Body of pancreas (tissue), 4 donors: ENCODE data around the gene TNKS1BP1. TPM values are rescaled to one million over a fixed set of nuclear protein-coding genes. Genes with fewer than 3 reads are reported as not detected.
A peak's percentile ranks its signal among the peaks of the same experiment; 100 is the strongest.

Experiments used
- ATAC-seq: fragments of 150-250 bp; one replicate; pipeline ENCODE4 v1.9.1; 2016
- DNase-seq, 4 donors: peaks; one replicate each; pipeline ENCODE4 v3.0.0-alpha.2; 2019
- H3K27ac ChIP-seq, 4 donors: fragments of 200-600 bp; sonication (generic); 1 replicate in 3 of 4; 2 replicates in 1 of 4; pipeline versions ENCODE4 v1.5.1 to v1.6.1; 2016 to 2019; ENCODE audit warnings: mild to moderate bottlenecking in 1 of 4, mixed read lengths in 1 of 4, moderate library complexity in 1 of 4
- H3K27me3 ChIP-seq, 2 donors: fragments of 200-600 bp; sonication (generic); one replicate each; pipeline ENCODE4 v1.6.0; 2016; ENCODE audit warnings: mild to moderate bottlenecking in 1 of 2
- H3K36me3 ChIP-seq, 2 donors: fragments of 200-600 bp; sonication (generic); replicated peaks in 1 of 2; 2 replicates each; pipeline ENCODE4 v1.5.1; 2016; ENCODE audit warnings: low read depth in 2 of 2; ENCODE audit not compliant: insufficient read depth in 1 of 2
- H3K4me1 ChIP-seq: fragments of 200-600 bp; sonication (generic); one replicate; pipeline ENCODE4 v1.6.0; 2016
- H3K4me3 ChIP-seq, 2 donors: fragments of 200-600 bp; sonication (generic); 1 replicate in 1 of 2; 2 replicates in 1 of 2; pipeline ENCODE4 v1.5.1; 2016 to 2019
- H3K9me3 ChIP-seq, 3 donors: fragments of 200-600 bp; sonication (generic); 1 replicate in 2 of 3; 2 replicates in 1 of 3; pipeline ENCODE4 v1.5.1; 2016
- POLR2A ChIP-seq, 3 donors: fragments of 450-650 bp; IDR thresholded peaks; one replicate each; pipeline ENCODE4 v1.6.1; 2016; ENCODE audit warnings: antibody characterized with exemption in 3 of 3, mild to moderate bottlenecking in 2 of 3
- WGBS, 2 donors: methylation state at CpG; one replicate each; pipeline ENCODE4 v1.1.5; 2017; 5-methylcytosine and 5-hydroxymethylcytosine counted together
- intact Hi-C: fragments of 100-400 bp; cut with DNase I; formaldehyde crosslinking; loops from one replicate; pipeline ENCODE4 v1.15.1; 2023
- total RNA-seq, 2 donors: library from RNA; depleted of rRNA; stranded (reverse); fragments of >200 nt; gene quantifications; one replicate each; pipeline ENCODE4 v1.1.0, GENCODE V29; 2016
- TF ChIP-seq, protein P1 (sequence below), 7 experiments: fragments of 450-650 bp in 4 of 7; fragments of 200-600 bp in 3 of 7; sonication (generic) in 3 of 7; IDR thresholded peaks; one replicate each; pipeline ENCODE4 v1.5.1; 2016 to 2019; ENCODE audit warnings: antibody characterized with exemption in 7 of 7

Gene TNKS1BP1
- total RNA-seq, 2 donors from 2014 or later, result 83.5 to 115 TPM

DNA sequence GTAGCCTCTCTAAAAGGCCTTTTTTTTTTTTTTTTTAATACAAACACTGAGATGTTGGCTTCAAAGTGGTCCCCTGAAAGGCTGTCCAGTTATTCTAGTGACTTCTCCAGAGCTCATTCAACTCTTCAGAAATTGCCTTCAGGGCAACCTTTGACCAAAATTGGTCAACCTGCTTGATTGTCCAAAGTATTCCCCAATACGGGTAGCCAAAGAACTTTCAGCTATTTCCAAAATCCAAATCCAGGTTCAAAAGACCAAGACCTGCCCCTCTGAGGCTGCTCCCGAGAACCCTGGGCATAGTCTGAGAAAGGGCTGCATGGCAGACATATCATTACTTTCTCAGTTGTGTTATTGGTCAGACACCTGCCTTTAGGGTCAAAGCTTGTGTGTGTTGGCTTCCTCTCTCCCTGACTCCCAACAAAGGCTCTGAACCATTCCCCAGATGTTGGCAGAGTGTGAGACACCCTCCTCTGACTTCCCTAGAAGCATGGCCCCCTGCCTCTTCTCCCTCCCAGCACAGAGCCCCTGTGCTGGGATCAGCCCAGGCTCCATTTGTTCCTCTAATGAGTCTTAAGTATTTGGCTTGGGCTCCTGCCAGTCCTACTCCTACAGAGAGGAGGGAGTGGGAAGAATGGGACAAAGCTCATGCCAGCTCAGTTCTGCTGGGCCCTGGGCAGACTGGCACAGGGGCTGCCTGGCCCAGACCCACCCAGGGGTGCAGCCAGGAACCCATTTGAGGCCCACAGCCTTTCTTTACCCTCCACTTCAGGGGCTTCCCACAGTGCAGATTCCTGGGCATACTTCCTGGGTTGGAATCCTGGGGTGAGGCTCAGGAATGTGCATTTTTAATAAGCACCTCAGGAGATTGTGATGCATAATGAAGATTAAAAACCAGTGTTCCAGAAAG is 30.3 kb downstream of the TNKS1BP1 start:
- intact Hi-C loops, result no loop called here
- no peak overlapping the region for H3K4me3 ChIP-seq
- 93 to 100% methylated on average over 1 to 2 of the region's 2 CpGs for WGBS, 2 donors
- H3K4me1 ChIP-seq, result peaks cover 23% of the 10 kb centered on the region
- ATAC-seq (peak; percentile 47), DNase-seq (peak in 3 of 4 donors; percentile 38 to 74 (median 65))
- H3K27me3 ChIP-seq, result no peaks in the 10 kb centered on the region
- peaks cover 0 to 6% (median 0%) of the 10 kb centered on the region in 3 donors for H3K9me3 ChIP-seq
- no peak for TF ChIP-seq POLR2A (IDR thresholded peaks at IDR 0.05)
- TF ChIP-seq, protein P1, sequence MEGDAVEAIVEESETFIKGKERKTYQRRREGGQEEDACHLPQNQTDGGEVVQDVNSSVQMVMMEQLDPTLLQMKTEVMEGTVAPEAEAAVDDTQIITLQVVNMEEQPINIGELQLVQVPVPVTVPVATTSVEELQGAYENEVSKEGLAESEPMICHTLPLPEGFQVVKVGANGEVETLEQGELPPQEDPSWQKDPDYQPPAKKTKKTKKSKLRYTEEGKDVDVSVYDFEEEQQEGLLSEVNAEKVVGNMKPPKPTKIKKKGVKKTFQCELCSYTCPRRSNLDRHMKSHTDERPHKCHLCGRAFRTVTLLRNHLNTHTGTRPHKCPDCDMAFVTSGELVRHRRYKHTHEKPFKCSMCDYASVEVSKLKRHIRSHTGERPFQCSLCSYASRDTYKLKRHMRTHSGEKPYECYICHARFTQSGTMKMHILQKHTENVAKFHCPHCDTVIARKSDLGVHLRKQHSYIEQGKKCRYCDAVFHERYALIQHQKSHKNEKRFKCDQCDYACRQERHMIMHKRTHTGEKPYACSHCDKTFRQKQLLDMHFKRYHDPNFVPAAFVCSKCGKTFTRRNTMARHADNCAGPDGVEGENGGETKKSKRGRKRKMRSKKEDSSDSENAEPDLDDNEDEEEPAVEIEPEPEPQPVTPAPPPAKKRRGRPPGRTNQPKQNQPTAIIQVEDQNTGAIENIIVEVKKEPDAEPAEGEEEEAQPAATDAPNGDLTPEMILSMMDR (IDR thresholded peaks at IDR 0.05), result no peak
- H3K36me3 ChIP-seq, result peaks cover 6 to 7% of the 10 kb centered on the region in 2 donors
- peak overlapping the region in 2 of 4 donors; percentile 31 to 52 for H3K27ac ChIP-seq

- no peaks in the 10 kb centered on the region for H3K9me3 ChIP-seq
- DNase-seq, result no peak
- peaks cover 32% of the 10 kb centered on the region for H3K4me1 ChIP-seq
- H3K27ac ChIP-seq, result no peak overlapping the region
- ATAC-seq, result no peak
- H3K4me3 ChIP-seq, result no peak overlapping the region
- intact Hi-C loops, result no loop called here
- no peaks in the 10 kb centered on the region for H3K36me3 ChIP-seq
- 7 to 17% methylated on average over 1 of the region's 1 CpG for WGBS, 2 donors
- TF ChIP-seq, protein P1 (IDR thresholded peaks at IDR 0.05), result no peak
- no peak for TF ChIP-seq POLR2A (IDR thresholded peaks at IDR 0.05)
- H3K27me3 ChIP-seq, result no peaks in the 10 kb centered on the region
These were observed 34.5 kb downstream of the TNKS1BP1 start for GRCh38 chr11:57290288-57290687.

DNA sequence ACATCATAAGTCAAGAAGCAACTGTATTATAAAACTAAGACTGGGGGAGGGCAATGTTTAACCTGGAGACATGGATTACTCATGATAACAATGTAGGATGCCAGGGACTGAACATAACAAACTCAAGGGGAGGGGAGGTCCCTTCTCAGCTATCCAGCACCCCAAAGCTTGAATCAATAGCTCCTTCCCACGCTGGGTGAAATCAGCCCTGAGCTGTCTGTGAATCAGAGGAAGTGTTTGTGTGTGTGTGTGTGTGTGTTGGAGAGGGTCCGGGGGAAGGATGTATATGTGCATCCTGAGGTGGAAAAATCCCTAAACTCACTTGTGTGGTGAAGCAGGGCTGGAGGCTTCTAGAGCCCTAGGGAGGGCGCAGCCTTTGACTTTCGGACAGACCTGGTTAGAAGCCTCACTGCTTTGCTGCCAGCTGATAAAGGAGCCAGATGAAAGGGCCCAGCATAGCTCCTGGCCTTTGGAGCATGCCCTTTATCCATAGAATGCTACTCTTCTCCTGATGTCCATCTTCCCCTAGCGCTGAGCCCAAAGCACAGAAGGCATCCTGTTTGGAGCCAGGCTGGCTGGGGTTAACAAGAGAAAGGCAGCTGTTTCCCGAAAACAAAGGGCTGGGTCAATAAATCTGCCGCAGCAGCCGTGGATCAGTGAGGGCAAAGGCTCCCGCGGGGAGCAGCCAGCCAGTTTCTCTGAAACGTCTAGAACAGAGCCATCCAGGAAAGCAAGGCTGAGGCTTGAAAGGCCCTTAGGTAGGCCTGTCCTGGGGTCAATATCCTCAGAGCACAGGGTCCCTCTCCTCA is 35.8 kb downstream of the TNKS1BP1 start:
- Histone ChIP-seq H3K4me3 (no peak overlapping the region), H3K4me1 (peaks cover 21% of the 10 kb centered on the region), H3K27ac (peak overlapping the region in 2 of 4 donors; percentile 2 to 26), H3K36me3 (no peaks in the 10 kb centered on the region), H3K27me3 (no peaks in the 10 kb centered on the region), H3K9me3 (no peaks in the 10 kb centered on the region)
- no peak for ATAC-seq
- DNase-seq, result no peak
- intact Hi-C loops, result no loop called here
- 32 to 51% methylated on average over 6 to 11 of the region's 11 CpGs for WGBS, 2 donors
- TF ChIP-seq, protein P1 (IDR thresholded peaks at IDR 0.05), result no peak
- no peak for TF ChIP-seq POLR2A (IDR thresholded peaks at IDR 0.05)

DNA sequence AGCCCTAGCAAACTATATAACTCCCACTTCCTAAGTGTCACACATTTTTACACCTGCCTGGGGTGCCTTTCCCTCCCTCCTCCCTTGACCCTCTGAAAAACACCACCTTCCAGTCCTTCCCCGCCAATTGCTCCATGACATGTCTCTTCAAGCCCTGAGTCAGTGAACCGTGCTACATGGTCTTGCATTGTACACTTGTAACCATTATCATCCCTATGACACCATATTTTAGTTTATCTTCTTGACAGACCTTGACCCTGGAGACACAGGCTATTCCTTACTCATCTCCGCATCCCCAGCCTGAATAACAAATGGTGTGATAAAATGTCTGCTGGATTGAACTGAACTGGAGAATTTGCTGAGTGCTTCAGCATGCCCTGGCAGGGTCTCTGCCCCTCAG is 36.9 kb downstream of the TNKS1BP1 start:
- Histone ChIP-seq H3K9me3 (no peaks in the 10 kb centered on the region), H3K27ac (no peak overlapping the region), H3K36me3 (no peaks in the 10 kb centered on the region), H3K27me3 (no peaks in the 10 kb centered on the region), H3K4me3 (no peak overlapping the region), H3K4me1 (peaks cover 13% of the 10 kb centered on the region)
- intact Hi-C loops, result no loop called here
- TF ChIP-seq, protein P1 (IDR thresholded peaks at IDR 0.05), result no peak
- TF ChIP-seq POLR2A (IDR thresholded peaks at IDR 0.05), result no peak
- no peak for DNase-seq
- WGBS, 2 donors, result 92 to 98% methylated on average over 3 of the region's 3 CpGs
- no peak for ATAC-seq
